ENCODE results near the gene CHST3.

GRCh38 chr10:71980181-71981014 lies 16.2 kb downstream of the CHST3 start:
- TF ChIP-seq CTCF (IDR thresholded peaks at IDR 0.05) (no peak), EP300 (IDR thresholded peaks at IDR 0.05) (no peak), POLR2A (IDR thresholded peaks at IDR 0.05) (no peak)

Data from sigmoid colon (tissue), 4 donors.